A549 treated with dexamethasone at 1 μM for 4 hours (cell line): ENCODE measurements around the gene RAB7A. TPM values are rescaled to one million over a fixed set of nuclear protein-coding genes. Genes with fewer than 3 reads are reported as not detected.

Experiments used
- total RNA-seq: library from RNA; stranded (reverse); fragments of 200-300 nt; extraction: Qiagen RNA extraction; gene quantifications from 5 replicates; pipeline ENCODE4 v1.2.3, GENCODE V29; 2022

Gene RAB7A
- 162 to 210 TPM (median 195 TPM) in 5 replicates for total RNA-seq

GRCh38 chr3:128726023-128727016 lies at the start of gene RAB7A:
Gene RAB7A (plus strand): TSS chr3:128726183. CDS start chr3:128795368, 69,185 bp downstream.

Other genes starting within 250 kb of the RAB7A start
- 3.9 to 5.7 TPM (median 4.6 TPM) in 5 replicates for gene GATA2, start 233.0 kb upstream of the RAB7A start, total RNA-seq
- 157 to 173 TPM (median 162 TPM) in 5 replicates for gene RPN1, start 75.4 kb upstream of the RAB7A start, total RNA-seq
- 22.9 to 28.0 TPM (median 26.3 TPM) in 5 replicates for gene ACAD9, start 153.4 kb downstream of the RAB7A start, total RNA-seq